SK-N-MC (cell line): ENCODE measurements around the gene HS6ST1.

Experiments used
- EZH2 ChIP-seq: fragments of 200-600 bp; sonication (generic); IDR thresholded peaks from one replicate; pipeline ENCODE4 v1.6.1; 2017; ENCODE audit warnings: antibody characterized with exemption
- FOXP2 ChIP-seq: optimal IDR thresholded peaks from 2 replicates; pipeline ENCODE3; 2011; ENCODE audit warnings: mild to moderate bottlenecking, moderate library complexity; ENCODE audit not compliant: insufficient read depth; ENCODE audit errors: extremely low read length, control extremely low read depth
- POLR2AphosphoS5 ChIP-seq: IDR thresholded peaks from 2 replicates; pipeline ENCODE4 v1.6.1; 2012; ENCODE audit warnings: mild to moderate bottlenecking, low read depth, low read length, borderline replicate concordance

DNA sequence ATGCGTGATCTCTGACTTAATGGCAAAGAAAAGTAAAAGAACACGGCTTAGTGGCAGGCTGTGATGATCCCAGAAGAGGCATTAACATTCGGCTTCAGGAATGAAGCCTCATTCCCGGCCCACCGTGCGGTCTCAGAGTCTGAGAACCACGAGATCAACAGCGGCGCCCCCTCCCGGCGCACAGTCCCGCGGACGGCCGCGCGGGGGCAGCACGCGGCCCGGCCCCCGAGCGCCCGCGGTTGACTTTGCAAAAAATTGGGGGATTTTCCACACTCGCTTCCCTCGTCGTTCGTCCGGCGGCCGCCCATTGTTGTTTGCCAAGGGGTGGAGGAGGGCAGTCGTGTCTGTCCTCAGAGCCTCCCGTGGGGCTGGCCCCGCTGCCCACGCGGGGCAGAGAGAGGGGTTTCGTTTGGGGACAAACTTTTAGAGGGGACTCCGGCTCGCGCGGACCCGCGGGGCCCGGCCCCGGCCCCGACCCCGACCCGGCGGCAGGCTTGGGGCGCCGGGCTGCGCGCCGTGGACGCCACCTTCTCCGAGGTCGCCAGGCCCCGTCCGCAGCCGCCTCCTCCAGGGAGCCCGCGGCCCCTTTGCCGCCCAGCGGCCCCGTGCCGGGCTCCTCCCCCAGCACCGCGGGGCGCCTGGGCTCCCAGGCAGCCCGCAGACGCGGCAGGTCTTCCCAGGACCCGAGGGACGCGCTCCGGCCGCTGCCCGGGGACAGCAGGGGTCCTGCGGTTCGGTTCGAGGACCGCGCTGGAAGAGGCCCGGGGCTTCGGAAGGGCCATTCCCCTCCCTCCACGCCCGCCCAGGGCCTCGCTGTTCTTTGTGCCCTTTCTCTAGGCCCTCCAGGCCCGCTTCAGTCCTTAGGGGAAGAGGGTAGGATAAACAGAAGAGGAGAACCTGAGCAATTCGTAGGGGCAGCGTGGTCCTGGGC lies 3.4 kb upstream of the HS6ST1 start:
- TF ChIP-seq EZH2 (no peak), POLR2AphosphoS5 (peak; percentile 40; the same call in 1 of the 2 replicates), FOXP2 (no peak)
